ENCODE measurements around the gene PDGFA. TPM values are rescaled to one million over a fixed set of nuclear protein-coding genes. Genes with fewer than 3 reads are reported as not detected.

Gene PDGFA
- total RNA-seq, 1 experiment from 2014 or later: 35.8 TPM

DNA sequence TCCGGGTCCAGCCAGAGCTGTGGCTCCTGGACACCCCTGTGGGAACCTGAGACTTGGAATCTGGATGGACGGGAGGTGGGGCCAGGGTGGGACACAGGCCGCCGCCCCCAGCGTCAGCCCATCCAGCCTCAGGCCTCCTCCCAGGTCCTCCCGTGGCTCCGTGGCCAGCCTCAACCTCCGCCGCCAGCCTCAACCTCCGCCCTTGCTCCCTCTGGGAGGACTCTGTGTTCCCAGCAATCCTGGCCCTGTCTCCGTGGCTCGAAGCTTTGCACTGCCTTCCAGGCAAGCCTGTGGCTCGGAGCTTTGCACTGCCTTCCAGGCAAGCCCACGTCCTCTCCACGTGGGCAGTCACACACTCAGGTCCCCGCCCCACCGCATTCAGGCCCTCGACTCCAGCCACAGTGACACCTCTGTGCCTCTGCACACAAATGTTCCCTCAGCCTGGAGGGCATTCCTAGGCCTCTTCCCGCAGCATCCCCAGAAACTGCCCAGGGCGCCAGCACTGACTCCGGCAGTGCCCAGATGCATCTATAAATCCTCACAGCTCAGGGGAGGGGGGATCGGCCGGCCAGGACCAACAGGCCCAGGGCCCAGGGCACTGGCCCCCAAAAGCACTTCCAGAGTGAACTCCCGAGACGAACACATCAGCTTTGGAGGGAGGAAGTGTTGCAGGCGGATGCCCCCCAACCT lies 44.7 kb upstream of the PDGFA start:
- H2BK15ac ChIP-seq (ENCODE audit: low read depth, low read length): no peak overlapping the region
- H3K27me3 ChIP-seq (ENCODE audit: insufficient read depth, low read length): no peaks in the 10 kb centered on the region
- Mint-ChIP-seq H3K4me3 (no peak overlapping the region), H3K36me3 (ENCODE audit: insufficient read depth in 1 of 3, low read depth in 3 of 3) (peaks cover 0 to 6% (median 0%) of the 10 kb centered on the region in 3 experiments; a peak in 1 of 7 replicates), H3K4me1 (peaks cover 0 to 4% of the 10 kb centered on the region in 2 experiments; a peak in 1 of 4 replicates), H3K27me3 (ENCODE audit: low read depth) (no peaks in the 10 kb centered on the region), H3K9me3 (no peaks in the 10 kb centered on the region), H3K27ac (peak overlapping the region in 1 of 3 experiments; percentile 29; a peak in 3 of 7 replicates)
- no peak overlapping the region for H3K4me2 ChIP-seq (ENCODE audit: insufficient read depth, insufficient read length, low read length)
- no peaks in the 10 kb centered on the region for H4K20me1 ChIP-seq (ENCODE audit: control insufficient read depth, insufficient read depth, insufficient read length)
- H2BK20ac ChIP-seq (ENCODE audit: low read depth, low read length, poor library complexity, severe bottlenecking): no peak overlapping the region
- no peak overlapping the region for H3K56ac ChIP-seq (ENCODE audit: insufficient read length, low read depth, low read length)
- no peak overlapping the region for H3K9ac ChIP-seq (ENCODE audit: extremely low read depth, insufficient read length, low read length)
- no peak overlapping the region for H4K91ac ChIP-seq (ENCODE audit: insufficient read length, low read depth, low read length)
- no peak overlapping the region for H2BK5ac ChIP-seq (ENCODE audit: insufficient read length, low read length)
- H3K4me1 ChIP-seq (ENCODE audit: insufficient read depth, low read length): no peaks in the 10 kb centered on the region
- H3K79me2 ChIP-seq (ENCODE audit: insufficient read depth, low read length): no peaks in the 10 kb centered on the region; the same call in 1 of the 2 replicates
- no peak overlapping the region for H3K27ac ChIP-seq (ENCODE audit: insufficient read length, low read depth, low read length)
- H3K79me1 ChIP-seq (ENCODE audit: insufficient read depth, low read depth, low read length, poor library complexity, severe bottlenecking): no peaks in the 10 kb centered on the region
- H3K23me2 ChIP-seq (ENCODE audit: insufficient read length, low read depth, low read length, poor library complexity, severe bottlenecking): no peaks in the 10 kb centered on the region
- H3T11ph ChIP-seq (ENCODE audit: low read length): no peak overlapping the region
- no peak overlapping the region for H2AFZ ChIP-seq (ENCODE audit: low read length)
- no peak for DNase-seq
- no peak overlapping the region for H2BK12ac ChIP-seq (ENCODE audit: insufficient read length, low read depth, low read length)
- no peak overlapping the region for H3K4ac ChIP-seq (ENCODE audit: low read depth, low read length)
- no peak overlapping the region for H2AK5ac ChIP-seq (ENCODE audit: insufficient read length, low read length)
- H3K14ac ChIP-seq (ENCODE audit: insufficient read depth, low read length): no peak overlapping the region
- no peak overlapping the region for H3K23ac ChIP-seq (ENCODE audit: insufficient read length, low read depth, low read length)
- H4K5ac ChIP-seq (ENCODE audit: insufficient read length, low read depth, low read length): no peak overlapping the region
- TF ChIP-seq, protein P1, sequence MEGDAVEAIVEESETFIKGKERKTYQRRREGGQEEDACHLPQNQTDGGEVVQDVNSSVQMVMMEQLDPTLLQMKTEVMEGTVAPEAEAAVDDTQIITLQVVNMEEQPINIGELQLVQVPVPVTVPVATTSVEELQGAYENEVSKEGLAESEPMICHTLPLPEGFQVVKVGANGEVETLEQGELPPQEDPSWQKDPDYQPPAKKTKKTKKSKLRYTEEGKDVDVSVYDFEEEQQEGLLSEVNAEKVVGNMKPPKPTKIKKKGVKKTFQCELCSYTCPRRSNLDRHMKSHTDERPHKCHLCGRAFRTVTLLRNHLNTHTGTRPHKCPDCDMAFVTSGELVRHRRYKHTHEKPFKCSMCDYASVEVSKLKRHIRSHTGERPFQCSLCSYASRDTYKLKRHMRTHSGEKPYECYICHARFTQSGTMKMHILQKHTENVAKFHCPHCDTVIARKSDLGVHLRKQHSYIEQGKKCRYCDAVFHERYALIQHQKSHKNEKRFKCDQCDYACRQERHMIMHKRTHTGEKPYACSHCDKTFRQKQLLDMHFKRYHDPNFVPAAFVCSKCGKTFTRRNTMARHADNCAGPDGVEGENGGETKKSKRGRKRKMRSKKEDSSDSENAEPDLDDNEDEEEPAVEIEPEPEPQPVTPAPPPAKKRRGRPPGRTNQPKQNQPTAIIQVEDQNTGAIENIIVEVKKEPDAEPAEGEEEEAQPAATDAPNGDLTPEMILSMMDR (conservative IDR thresholded peaks at IDR 0.05): no peak
- H2BK120ac ChIP-seq (ENCODE audit: low read depth, low read length, poor library complexity, severe bottlenecking): no peak overlapping the region
- H3K9me3 ChIP-seq (ENCODE audit: control insufficient read depth, low read depth, low read length): no peaks in the 10 kb centered on the region
- no peak overlapping the region for H3K18ac ChIP-seq (ENCODE audit: insufficient read length, low read depth, low read length)
- H4K8ac ChIP-seq (replicated peaks; ENCODE audit: insufficient read length, low read depth, low read length): no peak overlapping the region
- no CpG with 5 or more reads among the region's 26 CpGs for WGBS (ENCODE audit: extremely low coverage, insufficient read length, low lambda C conversion rate)

Data from H9 (cell line).